Neural cell (in vitro differentiated cells): ENCODE results near the gene PLD1.

ENCODE experiments used
- CTCF ChIP-seq: fragments of 450-650 bp; IDR thresholded peaks from 2 replicates; pipeline ENCODE4 v1.5.1; 2014; ENCODE audit warnings: antibody characterized with exemption, mild to moderate bottlenecking, moderate library complexity; ENCODE audit not compliant: poor library complexity, severe bottlenecking
- EP300 ChIP-seq: fragments of 450-650 bp; conservative IDR thresholded peaks from 2 replicates; pipeline ENCODE4 v1.6.1; 2014; ENCODE audit warnings: antibody characterized with exemption, mild to moderate bottlenecking, moderate library complexity; ENCODE audit not compliant: poor library complexity, severe bottlenecking
- EZH2 ChIP-seq: fragments of 200-600, 300-800 bp; shearing (Covaris generic), sonication (generic); IDR thresholded peaks from 2 replicates; pipeline ENCODE4 v1.6.1; 2014; ENCODE audit warnings: antibody characterized with exemption, low read length, borderline replicate concordance, mild to moderate bottlenecking; ENCODE audit not compliant: insufficient read depth, poor library complexity, severe bottlenecking
- POLR2AphosphoS5 ChIP-seq: IDR thresholded peaks from 2 replicates; pipeline ENCODE4 v1.6.1; 2012
- RAD21 ChIP-seq: fragments of 450-650 bp; conservative IDR thresholded peaks from 2 replicates; pipeline ENCODE4 v1.6.1; 2014; ENCODE audit warnings: antibody characterized with exemption, mild to moderate bottlenecking, moderate library complexity
- REST ChIP-seq: IDR thresholded peaks from 2 replicates; pipeline ENCODE4 v1.6.1; 2012; ENCODE audit warnings: borderline replicate concordance
- SMC3 ChIP-seq: fragments of 450-650 bp; conservative IDR thresholded peaks from 2 replicates; pipeline ENCODE4 v1.6.1; 2014; ENCODE audit warnings: antibody characterized with exemption, mild to moderate bottlenecking, moderate library complexity; ENCODE audit not compliant: poor library complexity
- TAF1 ChIP-seq: IDR thresholded peaks from 2 replicates; pipeline ENCODE4 v1.6.1; 2012; ENCODE audit warnings: low read depth

- no peak for TF ChIP-seq POLR2AphosphoS5
- no peak for TF ChIP-seq EZH2
- no peak for TF ChIP-seq TAF1
- TF ChIP-seq CTCF: no peak
- TF ChIP-seq EP300: no peak
- TF ChIP-seq RAD21: no peak
- no peak for TF ChIP-seq SMC3
- no peak for TF ChIP-seq REST
Measured at GRCh38 chr3:171778493-171778892, 31.8 kb downstream of the PLD1 start.
